H1 (cell line): ENCODE results near the gene WNT11. TPM values are rescaled to one million over a fixed set of nuclear protein-coding genes. Genes with fewer than 3 reads are reported as not detected.

Source experiments
- CTCF ChIA-PET: fragments of 300-600 bp; sonication (Branson Sonifier 250); formaldehyde crosslinking; loops from one replicate; lab custom pipeline; 2021; ENCODE audit not compliant: partially characterized antibody; lab: Charles Lee
- POLR2A ChIA-PET: fragments of 300-600 bp; sonication (Branson Sonifier 250); formaldehyde crosslinking; loops from one replicate; lab custom pipeline; 2021; ENCODE audit warnings: inconsistent platforms; ENCODE audit not compliant: partially characterized antibody; lab: Charles Lee
- DNase-seq, 2 experiments: peaks; one replicate each; pipeline versions ENCODE4 v3.0.0 to v3.0.0-alpha.2; 2010 to 2022; ENCODE audit warnings: low spot score in 2 of 2, low read depth in 1 of 2, mixed read lengths in 1 of 2
- FAIRE-seq: peaks from 2 replicates; lab custom pipeline; 2011; peaks lifted over from hg19 to GRCh38; lab: Jason Lieb, UNC
- H2AFZ ChIP-seq: 2 replicates; pipeline ENCODE4 v1.8.1; 2012; ENCODE audit warnings: low read length, inconsistent platforms
- H2AK5ac ChIP-seq: 2 replicates; pipeline ENCODE4 v1.6.1; 2013; ENCODE audit warnings: low read depth, low read length
- H2BK120ac ChIP-seq: replicated peaks from 2 replicates; pipeline ENCODE3; 2013; ENCODE audit warnings: low read depth, low read length, inconsistent platforms
- H2BK12ac ChIP-seq: 2 replicates; pipeline ENCODE4 v1.6.1; 2013; ENCODE audit warnings: low read depth, low read length
- H2BK15ac ChIP-seq: 2 replicates; pipeline ENCODE4 v1.6.1; 2013; ENCODE audit warnings: low read length
- H2BK20ac ChIP-seq: 2 replicates; pipeline ENCODE4 v1.6.1; 2013; ENCODE audit warnings: low read length
- H2BK5ac ChIP-seq: 2 replicates; pipeline ENCODE4 v1.6.1; 2013; ENCODE audit warnings: low read depth, low read length
- H3K14ac ChIP-seq: 2 replicates; pipeline ENCODE4 v1.6.1; 2013; ENCODE audit warnings: inconsistent platforms; ENCODE audit not compliant: insufficient read length
- H3K18ac ChIP-seq: 2 replicates; pipeline ENCODE4 v1.6.1; 2013; ENCODE audit warnings: low read length; ENCODE audit errors: extremely low read depth
- H3K23ac ChIP-seq: 2 replicates; pipeline ENCODE4 v1.6.1; 2013; ENCODE audit warnings: inconsistent platforms; ENCODE audit not compliant: insufficient read length
- H3K23me2 ChIP-seq: 2 replicates; pipeline ENCODE4 v1.6.1; 2013; ENCODE audit warnings: low read depth, low read length
- H3K27ac ChIP-seq: 2 replicates; pipeline ENCODE4 v1.6.1; 2011; ENCODE audit warnings: low read depth, low read length, inconsistent platforms
- H3K27me3 ChIP-seq, 4 experiments: replicated peaks in 1 of 4; 1 replicate in 1 of 4; 2 replicates in 3 of 4; pipeline versions ENCODE4 v1.6.1 to v1.8.1; 2011 to 2013; ENCODE audit warnings: low read length in 3 of 4, mild to moderate bottlenecking in 3 of 4, inconsistent platforms in 2 of 4, mixed read lengths in 2 of 4, moderate library complexity in 1 of 4; ENCODE audit not compliant: control insufficient read depth in 3 of 4, insufficient read depth in 3 of 4; ENCODE audit errors: extremely low read depth in 1 of 4
- H3K36me3 ChIP-seq, 4 experiments: 2 replicates each; pipeline versions ENCODE4 v1.6.1 to v1.8.1; 2011 to 2013; ENCODE audit warnings: mild to moderate bottlenecking in 4 of 4, low read length in 3 of 4, moderate library complexity in 2 of 4, control low read depth in 1 of 4, inconsistent platforms in 1 of 4; ENCODE audit not compliant: insufficient read depth in 4 of 4, control insufficient read depth in 2 of 4
- H3K4ac ChIP-seq: replicated peaks from 2 replicates; pipeline ENCODE3; 2013; ENCODE audit warnings: low read length, low read depth, mixed read lengths, inconsistent platforms; ENCODE audit not compliant: insufficient read length
- H3K4me1 ChIP-seq, 4 experiments: replicated peaks in 1 of 4; 1 replicate in 1 of 4; 2 replicates in 3 of 4; pipeline versions ENCODE4 v1.6.1 to v1.8.1; 2011 to 2013; ENCODE audit warnings: low read length in 3 of 4, inconsistent platforms in 2 of 4, mixed read lengths in 1 of 4; ENCODE audit not compliant: insufficient read depth in 4 of 4, control insufficient read depth in 3 of 4
- H3K4me2 ChIP-seq, 2 experiments: 2 replicates each; pipeline versions ENCODE4 v1.6.1 to v1.8.1; 2011 to 2013; ENCODE audit warnings: low read depth in 2 of 2, low read length in 2 of 2, control low read depth in 1 of 2, inconsistent platforms in 1 of 2, mild to moderate bottlenecking in 1 of 2; ENCODE audit not compliant: insufficient read depth in 1 of 2
- H3K4me3 ChIP-seq, 4 experiments: fragments of 200-600, 300-600 bp in 1 of 4; sonication (generic), shearing (Covaris generic), sonication (Bioruptor Twin) in 1 of 4; 2 replicates each; pipeline versions ENCODE4 v1.5.1 to v1.8.1; 2011 to 2016; ENCODE audit warnings: low read length in 4 of 4, low read depth in 3 of 4, control low read depth in 2 of 4, inconsistent platforms in 2 of 4, mild to moderate bottlenecking in 2 of 4, mixed read lengths in 1 of 4, moderate library complexity in 1 of 4; ENCODE audit not compliant: insufficient read depth in 2 of 4; ENCODE audit errors: extremely low read depth in 1 of 4
- H3K56ac ChIP-seq: replicated peaks from 2 replicates; pipeline ENCODE3; 2013; ENCODE audit warnings: low read depth, mild to moderate bottlenecking, mixed read lengths, low read length, inconsistent platforms; ENCODE audit not compliant: insufficient read length
- H3K79me1 ChIP-seq: 2 replicates; pipeline ENCODE4 v1.6.1; 2013; ENCODE audit warnings: low read depth, low read length, control low read depth
- H3K79me2 ChIP-seq, 2 experiments: 2 replicates each; pipeline versions ENCODE4 v1.6.1 to v1.8.1; 2012 to 2013; ENCODE audit warnings: low read length in 2 of 2, mild to moderate bottlenecking in 2 of 2, inconsistent platforms in 1 of 2; ENCODE audit not compliant: insufficient read depth in 2 of 2, control insufficient read depth in 1 of 2
- H3K9ac ChIP-seq, 4 experiments: replicated peaks in 1 of 4; 1 replicate in 1 of 4; 2 replicates in 3 of 4; pipeline versions ENCODE4 v1.6.1 to v1.8.1; 2011 to 2013; ENCODE audit warnings: low read depth in 3 of 4, low read length in 3 of 4, control low read depth in 2 of 4, mild to moderate bottlenecking in 2 of 4, moderate library complexity in 2 of 4, inconsistent platforms in 1 of 4; ENCODE audit errors: extremely low read depth in 1 of 4
- H3K9me3 ChIP-seq, 2 experiments: 2 replicates each; pipeline versions ENCODE4 v1.6.1 to v1.8.1; 2012 to 2013; ENCODE audit warnings: mild to moderate bottlenecking in 2 of 2, moderate library complexity in 2 of 2, control low read depth in 1 of 2, inconsistent platforms in 1 of 2, low read depth in 1 of 2, low read length in 1 of 2, mixed read lengths in 1 of 2; ENCODE audit not compliant: insufficient read depth in 2 of 2
- H4K20me1 ChIP-seq, 2 experiments: replicated peaks in 1 of 2; 2 replicates each; pipeline versions ENCODE3 to v1.8.1; 2011 to 2013; ENCODE audit warnings: inconsistent platforms in 2 of 2, low read length in 2 of 2, mild to moderate bottlenecking in 1 of 2; ENCODE audit not compliant: insufficient read depth in 2 of 2, control insufficient read depth in 1 of 2
- H4K5ac ChIP-seq: 2 replicates; pipeline ENCODE4 v1.6.1; 2013; ENCODE audit warnings: low read length, low read depth, mixed read lengths, inconsistent platforms; ENCODE audit not compliant: insufficient read length
- H4K8ac ChIP-seq: 2 replicates; pipeline ENCODE4 v1.8.0; 2013; ENCODE audit warnings: mild to moderate bottlenecking, moderate library complexity, low read length, inconsistent platforms; ENCODE audit not compliant: insufficient read depth; ENCODE audit errors: extremely low read depth
- H4K91ac ChIP-seq: replicated peaks from 2 replicates; pipeline ENCODE3; 2013; ENCODE audit warnings: low read length, mixed read lengths, inconsistent platforms; ENCODE audit not compliant: insufficient read length
- CEBPB ChIP-seq: IDR thresholded peaks from 2 replicates; pipeline ENCODE4 v1.6.1; 2012; ENCODE audit warnings: low read depth, low read length
- MAX ChIP-seq: IDR thresholded peaks from 2 replicates; pipeline ENCODE4 v1.6.1; 2012; ENCODE audit warnings: inconsistent platforms
- POU5F1 ChIP-seq: IDR thresholded peaks from 2 replicates; pipeline ENCODE4 v1.6.1; 2011; ENCODE audit warnings: low read depth, mild to moderate bottlenecking, low read length, moderate library complexity
- WGBS, 2 experiments: shearing (Covaris generic) in 1 of 2; methylation state at CpG; one replicate each; pipeline versions ENCODE4 v1.1.6 to v1.1.7; 2013 to 2015; ENCODE audit warnings: low lambda C conversion rate in 2 of 2, mixed read lengths in 2 of 2, inconsistent platforms in 1 of 2, low coverage in 1 of 2, missing lambda C conversion rate in 1 of 2; ENCODE audit not compliant: insufficient replicate concordance in 2 of 2, insufficient coverage in 1 of 2, insufficient read length in 1 of 2; ENCODE audit errors: extremely low coverage in 1 of 2, missing lambda C conversion rate in 1 of 2; 5-methylcytosine and 5-hydroxymethylcytosine counted together
- polyA plus RNA-seq, 7 experiments: library from polyadenylated mRNA; depleted of rRNA in 3 of 7; stranded (reverse) in 5 of 7; unstranded in 2 of 7; fragments of >200 nt in 5 of 7; fragments of 200-250 nt in 2 of 7; gene quantifications; 1 replicate in 5 of 7; 2 replicates in 1 of 7; 4 replicates in 1 of 7; pipeline versions ENCODE4 v1.2.1 to v1.2.3, GENCODE V29; 2011 to 2013; ENCODE audit warnings: missing spikeins in 2 of 7, mixed read lengths in 2 of 7
- total RNA-seq: library from RNA; stranded (reverse); fragmentation: NEBNext Ultra II Directional; extraction: Animal tissue kit (Norgen Biotek cat#: 25700); gene quantifications from 2 replicates; pipeline ENCODE4 v1.2.1, GENCODE V29; 2021

The WNT11 gene
- total and polyA plus RNA-seq, 2 of the 8 experiments (the other 6 are each of a cell fraction or from before 2014, with no cell fraction given), result 0.11 to 0.45 TPM

- Histone ChIP-seq H3K18ac (no peak overlapping the region), H3K4me1 (peaks cover 0 to 3% (median under 1%) of the 10 kb centered on the region in 4 experiments; a peak in 3 of 7 replicates), H3K23ac (no peak overlapping the region), H2BK20ac (no peak overlapping the region), H3K79me1 (no peaks in the 10 kb centered on the region), H2BK5ac (no peak overlapping the region), H4K8ac (no peak overlapping the region), H3K27ac (no peak overlapping the region), H3K4me2 (no peak overlapping the region), H3K9me3 (no peaks in the 10 kb centered on the region), H2AFZ (no peak overlapping the region), H2BK120ac (no peak overlapping the region), H3K27me3 (peaks cover 9 to 43% (median 27%) of the 10 kb centered on the region in 4 experiments), H3K4me3 (no peak overlapping the region), H3K36me3 (no peaks in the 10 kb centered on the region), H4K91ac (no peak overlapping the region), H4K20me1 (peaks cover 0 to 5% of the 10 kb centered on the region in 2 experiments), H3K79me2 (no peaks in the 10 kb centered on the region), H2BK15ac (no peak overlapping the region), H2AK5ac (no peak overlapping the region), H3K14ac (no peak overlapping the region), H3K56ac (no peak overlapping the region), H2BK12ac (no peak overlapping the region), H4K5ac (no peak overlapping the region), H3K4ac (no peak overlapping the region), H3K9ac (no peak overlapping the region), H3K23me2 (no peaks in the 10 kb centered on the region)
- POLR2A ChIA-PET, result no interaction called here
- FAIRE-seq, result no peak
- CTCF ChIA-PET, result interaction anchor here (0.9 to 4.5 kb wide), 3 partner anchors 11 to 150 kb away, joined by 3 to 25 read pairs (median 3); no protein-coding TSS in a partner anchor
- 92% methylated on average over 11 of the region's 11 CpGs; no CpG with 5 or more reads in 1 of the 2 experiments for WGBS, 2 experiments
- no peak for DNase-seq
- TF ChIP-seq MAX (no peak), CEBPB (no peak), POU5F1 (no peak)
These were observed 42.9 kb downstream of the WNT11 start for GRCh38 chr11:76163289-76163880.
